GM12878 (cell line): ENCODE data around the gene RAB3C. TPM values are rescaled to one million over a fixed set of nuclear protein-coding genes. Genes with fewer than 3 reads are reported as not detected.

Experiments used
- ATAC-seq: fragments of 200-7000 bp; cut with Tn5 transposase; 3 replicates; pipeline ENCODE4 v1.9.1; 2020; ENCODE audit warnings: mild to moderate bottlenecking, moderate library complexity
- BruUV-seq: library from RNA; stranded (reverse); fragments of 400-500 nt; replicated peaks from 2 replicates; lab custom pipeline; 2021; lab: Mats Ljungman, UMichigan
- CTCF ChIA-PET: fragments of 300-600 bp; sonication (Branson Sonifier 250); formaldehyde crosslinking; extraction: SDS; loops from one replicate; lab custom pipeline; 2021; ENCODE audit warnings: inconsistent platforms; lab: Yijun Ruan, JAX
- POLR2A ChIA-PET: fragments of 350-600 bp; formaldehyde crosslinking; extraction: SDS; loops from one replicate; lab custom pipeline; 2021; ENCODE audit warnings: inconsistent platforms; lab: Charles Lee
- RAD21 ChIA-PET: fragments of 300-600 bp; sonication (Branson Sonifier 250); formaldehyde crosslinking; loops from one replicate; lab custom pipeline; 2023; ENCODE audit warnings: antibody characterized with exemption; ENCODE audit not compliant: unreplicated experiment; lab: Charles Lee
- SMC1A ChIA-PET: fragments of 300-600 bp; sonication (Branson Sonifier 250); formaldehyde crosslinking; loops from one replicate; lab custom pipeline; 2023; ENCODE audit not compliant: unreplicated experiment, uncharacterized antibody; lab: Charles Lee
- DNase-seq: peaks from one replicate; pipeline ENCODE4 v3.0.0-alpha.2; 2011; ENCODE audit warnings: low read depth, low spot score
- FAIRE-seq: peaks from 3 replicates; lab custom pipeline; 2011; peaks lifted over from hg19 to GRCh38; lab: Jason Lieb, UNC
- H2AFZ ChIP-seq: 2 replicates; pipeline ENCODE4 v1.6.0; 2011; ENCODE audit warnings: low read depth, low read length, control low read depth; ENCODE audit not compliant: control insufficient read depth
- H3K27ac ChIP-seq: 2 replicates; pipeline ENCODE4 v1.5.1; 2011; ENCODE audit warnings: control low read depth; ENCODE audit not compliant: control insufficient read depth, insufficient read depth
- H3K27me3 ChIP-seq, 2 experiments: replicated peaks in 1 of 2; 2 replicates each; pipeline versions ENCODE4 v1.6.0 to v1.6.1; 2011; ENCODE audit warnings: low read length in 1 of 2; ENCODE audit not compliant: control insufficient read depth in 2 of 2, insufficient read depth in 2 of 2
- H3K36me3 ChIP-seq, 2 experiments: 2 replicates each; pipeline ENCODE4 v1.5.1; 2011; ENCODE audit warnings: low read length in 1 of 2; ENCODE audit not compliant: control insufficient read depth in 2 of 2, insufficient read depth in 2 of 2
- H3K4me1 ChIP-seq: 2 replicates; pipeline ENCODE4 v1.6.1; 2011; ENCODE audit warnings: mild to moderate bottlenecking, low read length, moderate library complexity, mixed read lengths; ENCODE audit not compliant: control insufficient read depth, insufficient read depth
- H3K4me2 ChIP-seq: 2 replicates; pipeline ENCODE4 v1.6.0; 2011; ENCODE audit warnings: control low read depth; ENCODE audit not compliant: control insufficient read depth, insufficient read depth
- H3K4me3 ChIP-seq: fragments of 200-600 bp; sonication (generic); 2 replicates; pipeline ENCODE4 v1.5.1; 2016
- H3K79me2 ChIP-seq: 2 replicates; pipeline ENCODE4 v1.6.0; 2011; ENCODE audit warnings: low read length; ENCODE audit not compliant: control insufficient read depth, insufficient read depth
- H3K9ac ChIP-seq: 2 replicates; pipeline ENCODE4 v1.8.0; 2011; ENCODE audit warnings: low read length, control low read depth, mixed read lengths; ENCODE audit not compliant: control insufficient read depth, insufficient read depth
- H3K9me3 ChIP-seq: replicated peaks from 3 replicates; pipeline ENCODE4 v1.5.1; 2011; ENCODE audit warnings: mild to moderate bottlenecking, low read length; ENCODE audit not compliant: control insufficient read depth, insufficient read depth
- H4K20me1 ChIP-seq: 2 replicates; pipeline ENCODE4 v1.6.0; 2011; ENCODE audit not compliant: control insufficient read depth, insufficient read depth
- CBFB ChIP-seq: IDR thresholded peaks from 2 replicates; pipeline ENCODE4 v1.6.1; 2016; ENCODE audit warnings: antibody characterized with exemption, low read depth
- KLF5 ChIP-seq: fragments of 450-650 bp; IDR thresholded peaks from 2 replicates; pipeline ENCODE4 v1.6.1; 2014; ENCODE audit warnings: mild to moderate bottlenecking; ENCODE audit not compliant: partially characterized antibody
- NFYB ChIP-seq: IDR thresholded peaks from 2 replicates; pipeline ENCODE4 v1.6.1; 2011; ENCODE audit warnings: low read depth, mild to moderate bottlenecking, low read length, improper control_type of control experiment, moderate library complexity; ENCODE audit not compliant: insufficient read depth
- PML ChIP-seq: IDR thresholded peaks from 2 replicates; pipeline ENCODE4 v1.6.1; 2012; ENCODE audit warnings: low read length, inconsistent platforms
- POLR2A ChIP-seq: IDR thresholded peaks from 2 replicates; pipeline ENCODE4 v1.6.1; 2011; ENCODE audit warnings: low read depth, mild to moderate bottlenecking, low read length
- RCOR1 ChIP-seq: conservative IDR thresholded peaks from 2 replicates; pipeline ENCODE4 v1.6.1; 2012; ENCODE audit warnings: low read depth, low read length, improper control_type of control experiment
- TARDBP ChIP-seq: IDR thresholded peaks from 2 replicates; pipeline ENCODE4 v1.6.1; 2016; ENCODE audit warnings: borderline replicate concordance
- WGBS: methylation state at CpG from one replicate; pipeline ENCODE4 v1.1.6; 2016; ENCODE audit warnings: low lambda C conversion rate; ENCODE audit not compliant: insufficient replicate concordance, insufficient coverage; ENCODE audit errors: missing lambda C conversion rate; 5-methylcytosine and 5-hydroxymethylcytosine counted together
- in situ Hi-C: fragments of 300-500 bp; cut with MboI; formaldehyde crosslinking; loops from 9 replicates; pipeline ENCODE4 v1.14.3; 2018; ENCODE audit warnings: mixed read lengths
- intact Hi-C: fragments of 100-400 bp; cut with micrococcal nuclease; formaldehyde crosslinking; loops from one replicate; pipeline ENCODE4 v1.14.2; 2022; ENCODE audit not compliant: unreplicated experiment
- polyA plus RNA-seq, 11 experiments: library from polyadenylated mRNA; depleted of rRNA in 4 of 11; unstranded in 6 of 11; stranded (reverse) in 5 of 11; fragments of >200 nt; fragmentation: Nextera tagmentation in 4 of 11; fragmentation: Illumina TruSeq in 1 of 11; extraction: Ambion mirVana in 4 of 11; extraction: Trizol in 1 of 11; gene quantifications; 1 replicate in 1 of 11; 2 replicates in 10 of 11; pipeline versions ENCODE4 v1.2.1 to v1.2.3, GENCODE V29; 2011 to 2016; ENCODE audit warnings: inconsistent platforms in 2 of 11, missing spikeins in 2 of 11, low read depth in 1 of 11
- total RNA-seq, 4 experiments: library from RNA; depleted of rRNA in 3 of 4; stranded (reverse); fragments of >200 nt in 3 of 4; fragmentation: Illumina TruSeq in 1 of 4; extraction: Trizol in 1 of 4; gene quantifications; 2 replicates each; pipeline versions ENCODE4 v1.2.1 to v1.2.3, GENCODE V29; 2013 to 2021
- TF ChIP-seq, protein P1 (sequence below): fragments of 150-350 bp; IDR thresholded peaks from 2 replicates; pipeline ENCODE4 v1.6.1; 2014; ENCODE audit warnings: mild to moderate bottlenecking, low read depth, low read length
- TF ChIP-seq, protein P2 (sequence below): fragments of 450-650 bp; IDR thresholded peaks from 2 replicates; pipeline ENCODE4 v1.6.1; 2016; ENCODE audit warnings: mild to moderate bottlenecking, moderate library complexity, borderline replicate concordance
- TF ChIP-seq, protein P3 (sequence below): fragments of 450-650 bp; IDR thresholded peaks from 2 replicates; pipeline ENCODE4 v1.6.1; 2017; ENCODE audit warnings: antibody characterized with exemption, mild to moderate bottlenecking, moderate library complexity
- TF ChIP-seq, protein P4 (sequence below): IDR thresholded peaks from 2 replicates; pipeline ENCODE4 v1.6.1; 2011; ENCODE audit warnings: low read depth, mild to moderate bottlenecking, low read length, moderate library complexity, borderline replicate concordance; ENCODE audit errors: extremely low read depth
- TF ChIP-seq, protein P5 (sequence below): fragments of 450-650 bp; IDR thresholded peaks from 2 replicates; pipeline ENCODE4 v1.6.1; 2018; ENCODE audit warnings: mild to moderate bottlenecking, low read depth, moderate library complexity; ENCODE audit not compliant: partially characterized antibody

Gene RAB3C
- total and polyA plus RNA-seq, 10 of the 15 experiments (the other 5 are each of a cell fraction or from before 2014, with no cell fraction given), result not detected

DNA sequence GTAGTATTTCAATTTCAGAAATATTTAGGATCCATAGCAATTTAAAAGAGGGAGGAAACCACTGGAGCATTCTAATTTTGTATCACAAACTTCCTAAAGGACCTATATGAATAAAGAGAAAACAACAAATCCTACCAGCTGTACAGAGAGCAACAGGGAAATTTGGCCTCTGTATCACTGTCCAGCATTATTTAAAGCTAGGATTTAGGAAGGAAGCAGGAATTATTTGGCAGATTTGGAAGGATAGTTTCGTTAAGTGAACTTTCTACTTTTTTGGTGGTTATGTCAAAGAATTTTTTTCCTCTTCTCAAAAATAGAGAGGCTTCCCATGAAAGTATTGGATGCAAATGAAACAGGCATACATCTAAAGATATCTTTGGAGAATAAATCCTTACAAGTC, 269.7 kb downstream of the RAB3C start:
- RAD21 ChIA-PET, result interaction anchor here (0.7 to 1.3 kb wide), 2 partner anchors 39 to 375 kb away, joined by 3 to 4 read pairs; no protein-coding TSS in a partner anchor
- FAIRE-seq (no peak), DNase-seq (no peak), ATAC-seq (no peak)
- intact Hi-C loops (no loop called here), in situ Hi-C loops (loop anchor here (5.0 kb wide), 1 partner anchor 375 kb away; no protein-coding TSS in a partner anchor)
- Histone ChIP-seq H4K20me1 (no peaks in the 10 kb centered on the region), H3K79me2 (no peaks in the 10 kb centered on the region), H3K4me3 (no peak overlapping the region), H2AFZ (no peak overlapping the region), H3K9me3 (no peaks in the 10 kb centered on the region), H3K27me3 (no peaks in the 10 kb centered on the region), H3K27ac (no peak overlapping the region), H3K9ac (no peak overlapping the region), H3K4me1 (no peaks in the 10 kb centered on the region), H3K36me3 (no peaks in the 10 kb centered on the region), H3K4me2 (no peak overlapping the region)
- WGBS, result 0% methylated on average over 1 of the region's 1 CpG
- POLR2A ChIA-PET, result interaction anchor here (0.6 kb wide), 1 partner anchor 1759 kb away, joined by 6 read pairs; no protein-coding TSS in a partner anchor
- CTCF ChIA-PET, result interaction anchor here (0.6 to 8.1 kb wide), 7 partner anchors 8 to 1353 kb away, joined by 3 to 53 read pairs (median 4); no protein-coding TSS in a partner anchor
- BruUV-seq, result no TSS peak
- SMC1A ChIA-PET, result interaction anchor here (0.6 to 8.0 kb wide), 4 partner anchors 49 to 375 kb away, joined by 3 to 98 read pairs (median 4); no protein-coding TSS in a partner anchor
- no peak for TF ChIP-seq KLF5
- no peak for TF ChIP-seq NFYB
- TF ChIP-seq, protein P1, sequence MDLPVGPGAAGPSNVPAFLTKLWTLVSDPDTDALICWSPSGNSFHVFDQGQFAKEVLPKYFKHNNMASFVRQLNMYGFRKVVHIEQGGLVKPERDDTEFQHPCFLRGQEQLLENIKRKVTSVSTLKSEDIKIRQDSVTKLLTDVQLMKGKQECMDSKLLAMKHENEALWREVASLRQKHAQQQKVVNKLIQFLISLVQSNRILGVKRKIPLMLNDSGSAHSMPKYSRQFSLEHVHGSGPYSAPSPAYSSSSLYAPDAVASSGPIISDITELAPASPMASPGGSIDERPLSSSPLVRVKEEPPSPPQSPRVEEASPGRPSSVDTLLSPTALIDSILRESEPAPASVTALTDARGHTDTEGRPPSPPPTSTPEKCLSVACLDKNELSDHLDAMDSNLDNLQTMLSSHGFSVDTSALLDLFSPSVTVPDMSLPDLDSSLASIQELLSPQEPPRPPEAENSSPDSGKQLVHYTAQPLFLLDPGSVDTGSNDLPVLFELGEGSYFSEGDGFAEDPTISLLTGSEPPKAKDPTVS, result no peak
- no peak for TF ChIP-seq RCOR1
- TF ChIP-seq, protein P2, sequence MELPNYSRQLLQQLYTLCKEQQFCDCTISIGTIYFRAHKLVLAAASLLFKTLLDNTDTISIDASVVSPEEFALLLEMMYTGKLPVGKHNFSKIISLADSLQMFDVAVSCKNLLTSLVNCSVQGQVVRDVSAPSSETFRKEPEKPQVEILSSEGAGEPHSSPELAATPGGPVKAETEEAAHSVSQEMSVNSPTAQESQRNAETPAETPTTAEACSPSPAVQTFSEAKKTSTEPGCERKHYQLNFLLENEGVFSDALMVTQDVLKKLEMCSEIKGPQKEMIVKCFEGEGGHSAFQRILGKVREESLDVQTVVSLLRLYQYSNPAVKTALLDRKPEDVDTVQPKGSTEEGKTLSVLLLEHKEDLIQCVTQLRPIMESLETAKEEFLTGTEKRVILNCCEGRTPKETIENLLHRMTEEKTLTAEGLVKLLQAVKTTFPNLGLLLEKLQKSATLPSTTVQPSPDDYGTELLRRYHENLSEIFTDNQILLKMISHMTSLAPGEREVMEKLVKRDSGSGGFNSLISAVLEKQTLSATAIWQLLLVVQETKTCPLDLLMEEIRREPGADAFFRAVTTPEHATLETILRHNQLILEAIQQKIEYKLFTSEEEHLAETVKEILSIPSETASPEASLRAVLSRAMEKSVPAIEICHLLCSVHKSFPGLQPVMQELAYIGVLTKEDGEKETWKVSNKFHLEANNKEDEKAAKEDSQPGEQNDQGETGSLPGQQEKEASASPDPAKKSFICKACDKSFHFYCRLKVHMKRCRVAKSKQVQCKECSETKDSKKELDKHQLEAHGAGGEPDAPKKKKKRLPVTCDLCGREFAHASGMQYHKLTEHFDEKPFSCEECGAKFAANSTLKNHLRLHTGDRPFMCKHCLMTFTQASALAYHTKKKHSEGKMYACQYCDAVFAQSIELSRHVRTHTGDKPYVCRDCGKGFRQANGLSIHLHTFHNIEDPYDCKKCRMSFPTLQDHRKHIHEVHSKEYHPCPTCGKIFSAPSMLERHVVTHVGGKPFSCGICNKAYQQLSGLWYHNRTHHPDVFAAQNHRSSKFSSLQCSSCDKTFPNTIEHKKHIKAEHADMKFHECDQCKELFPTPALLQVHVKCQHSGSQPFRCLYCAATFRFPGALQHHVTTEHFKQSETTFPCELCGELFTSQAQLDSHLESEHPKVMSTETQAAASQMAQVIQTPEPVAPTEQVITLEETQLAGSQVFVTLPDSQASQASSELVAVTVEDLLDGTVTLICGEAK, result no peak
- TF ChIP-seq, protein P3, sequence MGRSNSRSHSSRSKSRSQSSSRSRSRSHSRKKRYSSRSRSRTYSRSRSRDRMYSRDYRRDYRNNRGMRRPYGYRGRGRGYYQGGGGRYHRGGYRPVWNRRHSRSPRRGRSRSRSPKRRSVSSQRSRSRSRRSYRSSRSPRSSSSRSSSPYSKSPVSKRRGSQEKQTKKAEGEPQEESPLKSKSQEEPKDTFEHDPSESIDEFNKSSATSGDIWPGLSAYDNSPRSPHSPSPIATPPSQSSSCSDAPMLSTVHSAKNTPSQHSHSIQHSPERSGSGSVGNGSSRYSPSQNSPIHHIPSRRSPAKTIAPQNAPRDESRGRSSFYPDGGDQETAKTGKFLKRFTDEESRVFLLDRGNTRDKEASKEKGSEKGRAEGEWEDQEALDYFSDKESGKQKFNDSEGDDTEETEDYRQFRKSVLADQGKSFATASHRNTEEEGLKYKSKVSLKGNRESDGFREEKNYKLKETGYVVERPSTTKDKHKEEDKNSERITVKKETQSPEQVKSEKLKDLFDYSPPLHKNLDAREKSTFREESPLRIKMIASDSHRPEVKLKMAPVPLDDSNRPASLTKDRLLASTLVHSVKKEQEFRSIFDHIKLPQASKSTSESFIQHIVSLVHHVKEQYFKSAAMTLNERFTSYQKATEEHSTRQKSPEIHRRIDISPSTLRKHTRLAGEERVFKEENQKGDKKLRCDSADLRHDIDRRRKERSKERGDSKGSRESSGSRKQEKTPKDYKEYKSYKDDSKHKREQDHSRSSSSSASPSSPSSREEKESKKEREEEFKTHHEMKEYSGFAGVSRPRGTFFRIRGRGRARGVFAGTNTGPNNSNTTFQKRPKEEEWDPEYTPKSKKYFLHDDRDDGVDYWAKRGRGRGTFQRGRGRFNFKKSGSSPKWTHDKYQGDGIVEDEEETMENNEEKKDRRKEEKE, result no peak
- TF ChIP-seq, protein P4, sequence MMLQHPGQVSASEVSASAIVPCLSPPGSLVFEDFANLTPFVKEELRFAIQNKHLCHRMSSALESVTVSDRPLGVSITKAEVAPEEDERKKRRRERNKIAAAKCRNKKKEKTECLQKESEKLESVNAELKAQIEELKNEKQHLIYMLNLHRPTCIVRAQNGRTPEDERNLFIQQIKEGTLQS, result no peak
- TF ChIP-seq POLR2A, result no peak
- TF ChIP-seq CBFB, result no peak
- no peak for TF ChIP-seq PML
- TF ChIP-seq, protein P5, sequence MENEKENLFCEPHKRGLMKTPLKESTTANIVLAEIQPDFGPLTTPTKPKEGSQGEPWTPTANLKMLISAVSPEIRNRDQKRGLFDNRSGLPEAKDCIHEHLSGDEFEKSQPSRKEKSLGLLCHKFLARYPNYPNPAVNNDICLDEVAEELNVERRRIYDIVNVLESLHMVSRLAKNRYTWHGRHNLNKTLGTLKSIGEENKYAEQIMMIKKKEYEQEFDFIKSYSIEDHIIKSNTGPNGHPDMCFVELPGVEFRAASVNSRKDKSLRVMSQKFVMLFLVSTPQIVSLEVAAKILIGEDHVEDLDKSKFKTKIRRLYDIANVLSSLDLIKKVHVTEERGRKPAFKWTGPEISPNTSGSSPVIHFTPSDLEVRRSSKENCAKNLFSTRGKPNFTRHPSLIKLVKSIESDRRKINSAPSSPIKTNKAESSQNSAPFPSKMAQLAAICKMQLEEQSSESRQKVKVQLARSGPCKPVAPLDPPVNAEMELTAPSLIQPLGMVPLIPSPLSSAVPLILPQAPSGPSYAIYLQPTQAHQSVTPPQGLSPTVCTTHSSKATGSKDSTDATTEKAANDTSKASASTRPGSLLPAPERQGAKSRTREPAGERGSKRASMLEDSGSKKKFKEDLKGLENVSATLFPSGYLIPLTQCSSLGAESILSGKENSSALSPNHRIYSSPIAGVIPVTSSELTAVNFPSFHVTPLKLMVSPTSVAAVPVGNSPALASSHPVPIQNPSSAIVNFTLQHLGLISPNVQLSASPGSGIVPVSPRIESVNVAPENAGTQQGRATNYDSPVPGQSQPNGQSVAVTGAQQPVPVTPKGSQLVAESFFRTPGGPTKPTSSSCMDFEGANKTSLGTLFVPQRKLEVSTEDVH, result no peak
- no peak for TF ChIP-seq TARDBP
